Mesendoderm (in vitro differentiated cells): ENCODE data around the gene KLHL26.

Experiments
- DNase-seq: peaks from one replicate; pipeline ENCODE4 v3.0.0; 2013
- H2AK5ac ChIP-seq: 2 replicates; pipeline ENCODE4 v1.6.1; 2013; ENCODE audit warnings: low read length, inconsistent platforms
- H2BK120ac ChIP-seq: 2 replicates; pipeline ENCODE4 v1.6.1; 2013; ENCODE audit warnings: low read depth, mild to moderate bottlenecking, low read length, moderate library complexity, mixed read lengths
- H2BK15ac ChIP-seq: replicated peaks from 2 replicates; pipeline ENCODE4 v1.6.1; 2013; ENCODE audit warnings: low read depth, mild to moderate bottlenecking, moderate library complexity
- H2BK5ac ChIP-seq: 2 replicates; pipeline ENCODE4 v1.6.1; 2013; ENCODE audit warnings: low read length, inconsistent platforms
- H3K18ac ChIP-seq: 2 replicates; pipeline ENCODE4 v1.6.1; 2013; ENCODE audit warnings: mild to moderate bottlenecking, low read length, mixed read lengths
- H3K23ac ChIP-seq: one replicate; pipeline ENCODE4 v1.6.1; 2013; ENCODE audit warnings: low read length
- H3K27ac ChIP-seq: 2 replicates; pipeline ENCODE4 v1.5.1; 2013; ENCODE audit warnings: low read depth, mild to moderate bottlenecking, inconsistent platforms, low read length, moderate library complexity
- H3K27me3 ChIP-seq: 2 replicates; pipeline ENCODE4 v1.6.1; 2013; ENCODE audit warnings: low read length, control low read depth, mild to moderate bottlenecking, inconsistent platforms; ENCODE audit not compliant: insufficient read depth, poor library complexity
- H3K36me3 ChIP-seq: 2 replicates; pipeline ENCODE4 v1.6.1; 2013; ENCODE audit warnings: low read length, inconsistent platforms; ENCODE audit not compliant: control insufficient read depth, insufficient read depth
- H3K4ac ChIP-seq: one replicate; pipeline ENCODE4 v1.6.1; 2013; ENCODE audit warnings: low read depth, mild to moderate bottlenecking, low read length, moderate library complexity
- H3K4me1 ChIP-seq: 2 replicates; pipeline ENCODE4 v1.6.1; 2013; ENCODE audit warnings: low read depth, low read length, inconsistent platforms; ENCODE audit not compliant: control insufficient read depth
- H3K4me2 ChIP-seq: 2 replicates; pipeline ENCODE4 v1.6.1; 2013; ENCODE audit warnings: low read length
- H3K4me3 ChIP-seq: 2 replicates; pipeline ENCODE4 v1.5.1; 2013; ENCODE audit warnings: mild to moderate bottlenecking, low read length
- H3K56ac ChIP-seq: one replicate; pipeline ENCODE4 v1.6.1; 2013; ENCODE audit warnings: low read length
- H3K79me1 ChIP-seq: 2 replicates; pipeline ENCODE4 v1.6.1; 2013; ENCODE audit warnings: low read length, inconsistent platforms
- H3K79me2 ChIP-seq: 2 replicates; pipeline ENCODE4 v1.6.1; 2013; ENCODE audit warnings: mild to moderate bottlenecking, low read length; ENCODE audit not compliant: control insufficient read depth, insufficient read depth
- H3K9ac ChIP-seq: 2 replicates; pipeline ENCODE4 v1.6.1; 2013; ENCODE audit warnings: low read length, inconsistent platforms
- H4K5ac ChIP-seq: one replicate; pipeline ENCODE4 v1.6.1; 2013; ENCODE audit warnings: low read length
- H4K8ac ChIP-seq: one replicate; pipeline ENCODE4 v1.6.1; 2013; ENCODE audit warnings: low read depth, mild to moderate bottlenecking, control low read depth, low read length, moderate library complexity
- WGBS: extraction: QIAGEN DNeasy Blood & Tissue Kit; methylation state at CpG from one replicate; pipeline ENCODE4 v1.1.7; 2013; ENCODE audit warnings: low lambda C conversion rate, missing lambda C conversion rate; ENCODE audit not compliant: insufficient coverage; ENCODE audit errors: extremely low coverage; 5-methylcytosine and 5-hydroxymethylcytosine counted together

The KLHL26 gene

DNA sequence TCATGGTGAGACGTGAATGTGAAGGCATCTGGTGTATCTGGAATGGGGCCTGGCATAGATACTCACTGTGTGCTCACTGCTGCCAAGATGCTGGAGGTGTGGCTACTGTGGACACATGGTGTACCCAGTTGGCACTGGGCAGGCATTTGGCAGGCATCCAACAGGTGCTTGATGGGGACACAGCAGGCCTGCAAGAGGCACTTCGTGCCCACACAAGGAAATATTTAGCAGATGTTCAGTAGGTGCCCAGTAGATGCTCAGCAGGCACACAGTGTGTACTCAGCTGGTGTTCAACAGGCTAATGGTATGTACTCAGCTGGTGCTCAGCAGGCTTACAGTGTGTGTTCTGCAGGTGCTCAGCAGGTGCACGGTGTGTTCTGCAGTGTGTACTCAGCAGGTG is 60.9 kb downstream of the KLHL26 start:
- Histone ChIP-seq H3K23ac (no peak overlapping the region), H3K56ac (no peak overlapping the region), H3K18ac (no peak overlapping the region), H3K4me3 (no peak overlapping the region), H3K79me1 (peaks cover 10% of the 10 kb centered on the region), H2BK15ac (no peak overlapping the region), H4K8ac (no peak overlapping the region), H2AK5ac (no peak overlapping the region), H2BK5ac (no peak overlapping the region), H3K4me1 (peaks cover 2% of the 10 kb centered on the region), H3K27me3 (no peaks in the 10 kb centered on the region), H3K4ac (no peak overlapping the region), H3K36me3 (no peaks in the 10 kb centered on the region), H3K79me2 (no peaks in the 10 kb centered on the region), H2BK120ac (no peak overlapping the region), H3K9ac (no peak overlapping the region), H3K27ac (no peak overlapping the region), H3K4me2 (no peak overlapping the region), H4K5ac (no peak overlapping the region)
- WGBS, result no CpG with 5 or more reads among the region's 3 CpGs
- no peak for DNase-seq

DNA sequence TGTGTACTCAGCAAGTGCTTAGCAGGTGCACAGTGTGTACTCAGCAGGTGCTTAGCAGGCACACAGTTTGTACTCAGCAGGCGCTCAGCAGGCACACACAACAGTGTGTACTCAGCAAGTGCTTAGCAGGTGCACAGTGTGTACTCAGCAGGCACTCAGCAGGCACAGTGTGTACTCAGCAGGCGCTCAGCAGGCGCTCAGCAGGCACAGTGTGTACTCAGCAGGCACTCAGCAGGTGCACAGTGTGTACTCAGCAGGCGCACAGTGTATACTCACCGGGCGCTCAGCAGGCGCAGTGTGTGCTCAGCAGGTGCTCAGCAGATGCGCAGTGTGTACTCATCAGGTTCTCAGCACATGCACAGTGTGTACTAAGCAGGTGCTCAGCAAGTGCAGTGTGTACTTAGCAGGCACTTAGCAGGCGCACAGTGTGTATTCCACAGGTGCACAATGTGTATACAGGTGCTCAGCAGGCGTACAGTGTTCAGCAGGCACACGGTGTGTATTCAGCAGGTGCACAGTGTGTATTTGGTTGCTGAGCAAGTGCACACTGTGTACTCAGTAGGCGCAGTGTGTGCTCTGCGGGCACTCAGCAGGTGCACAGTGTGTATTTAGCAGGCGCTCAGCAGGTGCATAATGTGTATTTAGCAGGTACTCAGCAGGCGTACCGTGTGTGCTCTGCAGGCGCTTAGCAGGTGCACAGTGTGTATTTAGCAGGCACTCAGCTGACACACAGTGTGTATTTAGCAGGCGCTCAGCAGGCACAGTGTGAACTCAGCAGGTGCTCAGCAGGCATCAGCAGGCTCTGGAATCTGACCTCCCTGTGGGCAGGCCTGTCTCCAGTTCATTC is 61.7 kb downstream of the KLHL26 start:
- Histone ChIP-seq H3K27ac (no peak overlapping the region), H4K8ac (no peak overlapping the region), H3K23ac (no peak overlapping the region), H2BK120ac (no peak overlapping the region), H3K56ac (no peak overlapping the region), H3K79me2 (no peaks in the 10 kb centered on the region), H3K4me3 (no peak overlapping the region), H3K9ac (no peak overlapping the region), H3K4me2 (no peak overlapping the region), H2BK15ac (no peak overlapping the region), H3K18ac (no peak overlapping the region), H3K36me3 (no peaks in the 10 kb centered on the region), H3K4me1 (peaks cover 2% of the 10 kb centered on the region), H3K4ac (no peak overlapping the region), H4K5ac (no peak overlapping the region), H3K79me1 (peaks cover 10% of the 10 kb centered on the region), H2BK5ac (no peak overlapping the region), H3K27me3 (no peaks in the 10 kb centered on the region), H2AK5ac (no peak overlapping the region)
- WGBS, result no CpG with 5 or more reads among the region's 18 CpGs
- no peak for DNase-seq

DNA sequence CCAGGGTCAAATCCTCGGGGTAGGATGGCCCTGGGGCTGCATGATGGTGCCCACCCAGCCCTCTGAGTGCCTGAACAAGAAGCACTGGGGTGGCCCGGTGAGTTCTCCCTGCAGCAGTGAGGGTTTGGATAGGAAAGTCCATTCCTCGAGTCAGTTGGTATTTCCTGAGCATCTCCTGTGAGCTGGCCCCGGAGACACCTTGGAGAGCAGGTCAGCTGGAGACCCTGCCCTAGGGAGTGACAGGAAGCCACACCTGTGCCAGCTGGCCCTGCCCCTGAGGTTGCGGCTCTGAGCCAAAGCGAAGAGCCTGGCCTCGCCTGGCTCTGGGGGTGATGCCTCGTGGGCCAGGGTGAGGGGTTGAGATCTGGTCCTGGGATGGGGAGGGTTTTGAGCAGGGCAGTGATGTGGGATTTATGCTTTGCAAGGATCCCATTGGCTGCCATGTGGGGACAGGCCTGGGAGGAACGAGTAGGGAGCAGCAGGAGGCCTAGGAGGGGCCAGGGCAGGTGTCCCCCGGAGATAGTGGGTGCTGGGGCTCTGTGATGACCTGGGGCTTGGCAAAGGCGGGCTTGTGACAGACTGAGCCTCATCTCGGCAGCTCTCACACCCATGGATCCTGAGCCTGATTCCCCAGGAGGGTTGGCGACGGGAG is 62.7 kb downstream of the KLHL26 start:
- H3K4ac ChIP-seq, result no peak overlapping the region
- peaks cover 10% of the 10 kb centered on the region for H3K79me1 ChIP-seq
- H3K23ac ChIP-seq, result no peak overlapping the region
- H3K27me3 ChIP-seq, result no peaks in the 10 kb centered on the region
- peaks cover 2% of the 10 kb centered on the region for H3K4me1 ChIP-seq
- no peak overlapping the region for H2AK5ac ChIP-seq
- no peak overlapping the region for H3K9ac ChIP-seq
- no peak overlapping the region for H3K4me3 ChIP-seq
- no peak overlapping the region for H2BK5ac ChIP-seq
- WGBS, result no CpG with 5 or more reads among the region's 14 CpGs
- H4K5ac ChIP-seq, result no peak overlapping the region
- no peak overlapping the region for H3K4me2 ChIP-seq
- H3K27ac ChIP-seq, result no peak overlapping the region
- H2BK120ac ChIP-seq, result no peak overlapping the region
- no peak overlapping the region for H2BK15ac ChIP-seq
- H3K79me2 ChIP-seq, result no peaks in the 10 kb centered on the region
- H3K18ac ChIP-seq, result no peak overlapping the region
- no peak for DNase-seq
- no peak overlapping the region for H3K56ac ChIP-seq
- no peak overlapping the region for H4K8ac ChIP-seq
- H3K36me3 ChIP-seq, result no peaks in the 10 kb centered on the region

DNA sequence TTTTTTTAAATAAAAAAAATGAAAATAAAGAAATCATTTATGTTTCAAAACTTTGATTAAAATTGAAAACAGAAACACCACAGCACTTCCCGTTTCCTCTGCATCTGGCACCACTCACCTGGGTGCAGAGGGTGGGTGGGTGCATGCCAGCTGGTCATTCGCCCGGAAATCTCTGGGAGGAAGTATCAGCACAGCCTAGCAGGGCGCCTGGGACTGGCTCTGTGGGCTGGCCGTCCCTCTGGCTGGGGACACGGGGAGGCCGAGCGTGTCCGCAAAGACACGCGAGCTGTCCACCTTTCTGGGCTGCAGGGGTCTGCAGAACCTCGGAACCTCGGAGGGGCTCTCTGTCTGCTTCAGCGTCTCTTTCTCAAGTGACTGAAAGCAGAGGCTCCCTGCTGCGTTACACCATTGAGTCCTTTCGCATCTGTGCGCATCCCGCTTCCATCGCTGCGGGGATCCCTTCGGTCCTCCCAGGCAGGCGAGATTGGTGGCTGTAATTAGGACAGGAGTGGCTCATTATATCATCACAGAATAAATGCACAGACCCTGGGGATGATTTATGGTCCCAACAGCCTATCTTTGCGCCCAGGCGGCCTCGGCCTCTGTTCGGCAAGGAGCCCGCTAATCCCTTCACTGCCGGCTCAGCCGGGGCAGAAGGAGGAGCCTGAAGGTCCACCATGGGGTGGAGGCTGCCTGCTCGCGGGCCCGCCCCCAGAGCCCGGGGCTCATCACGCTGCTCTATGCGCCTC is 63.8 kb downstream of the KLHL26 start:
- H3K56ac ChIP-seq, result peak overlapping the region; percentile 71
- no peak overlapping the region for H2AK5ac ChIP-seq
- H3K79me1 ChIP-seq, result peaks cover 10% of the 10 kb centered on the region
- H3K18ac ChIP-seq, result no peak overlapping the region
- no peak overlapping the region for H2BK120ac ChIP-seq
- H3K36me3 ChIP-seq, result no peaks in the 10 kb centered on the region
- no peaks in the 10 kb centered on the region for H3K79me2 ChIP-seq
- no peak overlapping the region for H3K4ac ChIP-seq
- H3K27ac ChIP-seq, result no peak overlapping the region
- no peak overlapping the region for H2BK5ac ChIP-seq
- peak overlapping the region; percentile 63 for H3K9ac ChIP-seq
- no peak overlapping the region for H4K8ac ChIP-seq
- no peak overlapping the region for H2BK15ac ChIP-seq
- H3K4me2 ChIP-seq, result peak overlapping the region; percentile 94
- H3K4me3 ChIP-seq, result no peak overlapping the region
- DNase-seq, result peak; percentile 65
- H3K23ac ChIP-seq, result no peak overlapping the region
- WGBS, result no CpG with 5 or more reads among the region's 35 CpGs
- peaks cover 2% of the 10 kb centered on the region for H3K4me1 ChIP-seq
- H4K5ac ChIP-seq, result no peak overlapping the region
- no peaks in the 10 kb centered on the region for H3K27me3 ChIP-seq

DNA sequence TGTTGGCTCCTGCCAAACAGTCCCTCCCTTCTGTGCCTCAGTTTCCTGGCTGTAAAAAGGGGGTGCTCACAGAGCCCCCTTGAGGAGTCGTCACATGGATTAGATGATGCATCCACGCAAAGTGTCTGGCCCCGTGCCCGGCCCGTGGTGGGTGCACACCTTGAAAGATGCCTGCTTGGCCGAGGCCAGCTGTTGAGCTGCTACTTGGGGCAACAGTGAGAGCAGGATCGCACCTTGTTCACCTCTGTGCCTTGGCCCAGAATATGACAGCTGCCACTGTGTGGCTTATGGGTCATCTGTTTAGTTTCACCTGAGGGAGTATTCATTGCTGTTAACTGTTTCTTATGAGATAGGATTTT is 64.4 kb downstream of the KLHL26 start:
- Histone ChIP-seq H3K4me3 (no peak overlapping the region), H3K4ac (no peak overlapping the region), H3K18ac (no peak overlapping the region), H3K27ac (no peak overlapping the region), H4K5ac (no peak overlapping the region), H3K36me3 (no peaks in the 10 kb centered on the region), H2BK5ac (no peak overlapping the region), H3K9ac (no peak overlapping the region), H3K27me3 (no peaks in the 10 kb centered on the region), H3K79me2 (no peaks in the 10 kb centered on the region), H2BK15ac (no peak overlapping the region), H2BK120ac (no peak overlapping the region), H3K4me2 (peak overlapping the region; percentile 94), H3K56ac (no peak overlapping the region), H3K23ac (no peak overlapping the region), H3K4me1 (peaks cover 2% of the 10 kb centered on the region), H2AK5ac (no peak overlapping the region), H4K8ac (no peak overlapping the region), H3K79me1 (peaks cover 10% of the 10 kb centered on the region)
- no peak for DNase-seq
- no CpG with 5 or more reads among the region's 7 CpGs for WGBS
